EH (cell line): ENCODE results near the gene DNM1.

ENCODE experiments used
- DNase-seq: peaks from one replicate; pipeline ENCODE4 v3.0.0-alpha.2; 2015; ENCODE audit warnings: low read depth

The DNM1 gene

GRCh38 chr9:128252317-128253139 lies 49.3 kb downstream of the DNM1 start:
- DNase-seq, result no peak

GRCh38 chr9:128253140-128253990 lies 50.2 kb downstream of the DNM1 start:
- DNase-seq, result no peak

- DNase-seq, result no peak
Observed at GRCh38 chr9:128253991-128254346, 50.8 kb downstream of the DNM1 start.

- DNase-seq, result no peak
Observed at GRCh38 chr9:128254362-128254761, 51.2 kb downstream of the DNM1 start.

- DNase-seq, result peak; percentile 65
Observed at GRCh38 chr9:128254855-128255759, 51.9 kb downstream of the DNM1 start.

- DNase-seq, result no peak
Observed at GRCh38 chr9:128257086-128257825, 54.1 kb downstream of the DNM1 start.

- DNase-seq, result no peak
Observed at GRCh38 chr9:128257907-128258306, 54.7 kb downstream of the DNM1 start.

- no peak for DNase-seq
Observed at GRCh38 chr9:128258326-128258725, 55.1 kb downstream of the DNM1 start.

GRCh38 chr9:128259156-128259555 lies 56.0 kb downstream of the DNM1 start:
- DNase-seq, result no peak

- no peak for DNase-seq
Observed at GRCh38 chr9:128260340-128260739, 57.2 kb downstream of the DNM1 start.

- no peak for DNase-seq
Observed at GRCh38 chr9:128262687-128263086, 59.5 kb downstream of the DNM1 start.

GRCh38 chr9:128265348-128265847 lies 62.2 kb downstream of the DNM1 start:
- DNase-seq, result no peak

- no peak for DNase-seq
Observed at GRCh38 chr9:128266868-128267590, 63.9 kb downstream of the DNM1 start.

GRCh38 chr9:128271112-128271511 lies 67.9 kb downstream of the DNM1 start:
- no peak for DNase-seq

- DNase-seq, result no peak
Observed at GRCh38 chr9:128271512-128271911, 68.3 kb downstream of the DNM1 start.

- DNase-seq, result no peak
Observed at GRCh38 chr9:128274245-128274644, 71.1 kb downstream of the DNM1 start.

GRCh38 chr9:128275198-128276007 lies 72.2 kb downstream of the DNM1 start, which contains the start of gene GOLGA2:
GOLGA2 (minus strand) TSS chr9:128276007; CDS start chr9:128275976, 31 bp downstream.
- peak; percentile 77 for DNase-seq

- peak; percentile 99 for DNase-seq
Observed at GRCh38 chr9:128276008-128276573, 72.9 kb downstream of the DNM1 start, which contains the start of gene SWI5. SWI5 (plus strand) TSS chr9:128276276.
